OCI-LY7 (cell line): ENCODE data around the gene GLTP.

Source experiments
- CTCF ChIP-seq: fragments of 200-600 bp; sonication (generic); conservative IDR thresholded peaks from 2 replicates; pipeline ENCODE4 v1.5.1; 2014; ENCODE audit warnings: mild to moderate bottlenecking, antibody characterized with exemption, low read length, moderate library complexity, mixed read lengths
- EZH2phosphoT487 ChIP-seq: fragments of 200-600 bp; sonication (generic); IDR thresholded peaks from 2 replicates; pipeline ENCODE4 v1.6.1; 2018; ENCODE audit warnings: low read depth, borderline replicate concordance, mild to moderate bottlenecking, mixed run types, antibody characterized with exemption, low read length, moderate library complexity, mixed read lengths

- no peak for TF ChIP-seq CTCF
- no peak for TF ChIP-seq EZH2phosphoT487
These were observed 64.4 kb downstream of the GLTP start for GRCh38 chr12:109815757-109816617.
